ENCODE results near the gene EWSR1. TPM values are rescaled to one million over a fixed set of nuclear protein-coding genes. Genes with fewer than 3 reads are reported as not detected.

The EWSR1 gene
- polyA plus RNA-seq, 3 donors = 81.2 to 280 (median 136) TPM

DNA sequence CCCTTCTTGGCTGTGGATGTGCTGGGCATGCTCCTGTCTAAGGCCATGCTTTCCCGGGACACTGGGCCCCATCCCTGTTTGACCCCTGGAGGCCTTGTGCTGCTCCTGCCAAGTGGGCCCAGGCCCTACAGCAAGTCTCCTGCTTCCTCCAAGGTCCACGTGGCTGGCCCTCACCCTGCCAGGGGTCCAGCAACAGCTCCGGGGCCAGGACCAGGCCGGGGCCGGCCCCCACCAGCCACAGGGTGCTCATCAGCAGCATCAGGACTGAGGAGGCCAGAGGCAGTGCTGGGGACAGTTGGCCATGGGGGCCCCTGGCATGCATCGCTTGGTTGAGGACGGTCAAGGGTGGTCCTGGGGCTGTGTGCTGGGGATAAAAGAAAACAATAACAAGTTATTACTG lies 2.8 kb upstream of the EWSR1 start:
- no peaks in the 10 kb centered on the region for H3K9me3 Mint-ChIP-seq
- H3K36me3 Mint-ChIP-seq = peaks cover 5 to 10% of the 10 kb centered on the region in 2 donors
- intact Hi-C loops (cut with micrococcal nuclease) = loop anchor here (5.0 to 10.0 kb wide), 2 partner anchors 37 to 119 kb away; partner anchors contain the start of gene AP1B1 (in 1 of the 2)
- Histone ChIP-seq H3K27ac (ENCODE audit: low read depth in 1 of 2, low read length in 2 of 2) (no peak overlapping the region), H3K4me1 (ENCODE audit: control insufficient read depth in 1 of 2, insufficient read depth in 2 of 2, low read length in 2 of 2) (peaks cover 25% of the 10 kb centered on the region in 2 donors), H3K9ac (ENCODE audit: insufficient read depth, low read length, poor library complexity, severe bottlenecking) (no peak overlapping the region), H3K27me3 (ENCODE audit: control insufficient read depth in 2 of 2, insufficient read depth in 2 of 2, low read length in 2 of 2) (no peaks in the 10 kb centered on the region), H3K79me2 (ENCODE audit: insufficient read depth, low read length) (peaks cover 34% of the 10 kb centered on the region), H3K4me2 (replicated peaks; ENCODE audit: extremely low read depth, low read length, poor library complexity, severe bottlenecking) (no peak overlapping the region), H4K20me1 (ENCODE audit: insufficient read depth, low read length) (peaks cover 19% of the 10 kb centered on the region), H2AFZ (ENCODE audit: insufficient read depth, low read depth, low read length, poor library complexity, severe bottlenecking) (no peak overlapping the region), H3K36me3 (replicated peaks in 1 of 2; ENCODE audit: control insufficient read depth in 1 of 2, insufficient read depth in 2 of 2, low read length in 2 of 2) (peaks cover 5 to 10% of the 10 kb centered on the region in 2 donors), H3K9me3 (replicated peaks in 1 of 2; ENCODE audit: control insufficient read depth in 1 of 2, insufficient read depth in 1 of 2, low read length in 2 of 2) (no peaks in the 10 kb centered on the region), H3K4me3 (replicated peaks in 1 of 3; ENCODE audit: low read depth in 2 of 3, low read length in 3 of 3) (no peak overlapping the region)
- H3K4me1 Mint-ChIP-seq = peaks cover 30% of the 10 kb centered on the region
- WGBS (ENCODE audit: insufficient coverage) = 92% methylated on average over 5 of the region's 7 CpGs
- no peak for DNase-seq
- H3K4me3 Mint-ChIP-seq = no peak overlapping the region
- H3K27ac Mint-ChIP-seq = no peak overlapping the region
- peaks cover 0 to 4% (median 2%) of the 10 kb centered on the region in 3 donors for H3K27me3 Mint-ChIP-seq (ENCODE audit: low read depth in 3 of 3)
- TF ChIP-seq, protein P1, sequence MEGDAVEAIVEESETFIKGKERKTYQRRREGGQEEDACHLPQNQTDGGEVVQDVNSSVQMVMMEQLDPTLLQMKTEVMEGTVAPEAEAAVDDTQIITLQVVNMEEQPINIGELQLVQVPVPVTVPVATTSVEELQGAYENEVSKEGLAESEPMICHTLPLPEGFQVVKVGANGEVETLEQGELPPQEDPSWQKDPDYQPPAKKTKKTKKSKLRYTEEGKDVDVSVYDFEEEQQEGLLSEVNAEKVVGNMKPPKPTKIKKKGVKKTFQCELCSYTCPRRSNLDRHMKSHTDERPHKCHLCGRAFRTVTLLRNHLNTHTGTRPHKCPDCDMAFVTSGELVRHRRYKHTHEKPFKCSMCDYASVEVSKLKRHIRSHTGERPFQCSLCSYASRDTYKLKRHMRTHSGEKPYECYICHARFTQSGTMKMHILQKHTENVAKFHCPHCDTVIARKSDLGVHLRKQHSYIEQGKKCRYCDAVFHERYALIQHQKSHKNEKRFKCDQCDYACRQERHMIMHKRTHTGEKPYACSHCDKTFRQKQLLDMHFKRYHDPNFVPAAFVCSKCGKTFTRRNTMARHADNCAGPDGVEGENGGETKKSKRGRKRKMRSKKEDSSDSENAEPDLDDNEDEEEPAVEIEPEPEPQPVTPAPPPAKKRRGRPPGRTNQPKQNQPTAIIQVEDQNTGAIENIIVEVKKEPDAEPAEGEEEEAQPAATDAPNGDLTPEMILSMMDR (IDR thresholded peaks at IDR 0.05) = no peak

DNA sequence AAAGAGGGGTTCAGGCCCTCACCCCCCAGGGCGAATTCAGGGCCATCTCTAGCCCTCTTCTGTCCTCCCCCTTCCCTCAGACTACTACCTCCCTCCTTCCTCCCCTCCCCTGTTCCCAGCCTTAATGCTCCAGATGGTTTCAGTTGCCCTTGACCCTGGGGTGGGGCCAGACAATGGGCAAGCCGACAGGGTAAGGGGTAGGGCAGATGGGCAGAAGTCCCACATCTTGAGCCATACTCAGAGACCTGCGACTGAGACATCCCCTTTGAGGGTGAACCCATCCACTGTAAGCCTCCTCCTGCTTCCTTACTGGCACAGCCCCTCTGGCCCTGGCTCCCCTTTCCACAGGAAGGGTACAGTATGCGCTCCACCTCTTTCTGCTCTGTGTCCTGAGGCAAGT lies 2.1 kb upstream of the EWSR1 start:
- 73% methylated on average over 4 of the region's 4 CpGs for WGBS (ENCODE audit: insufficient coverage)
- intact Hi-C loops (cut with micrococcal nuclease) = loop anchor here (5.0 to 10.0 kb wide), 2 partner anchors 36 to 119 kb away; partner anchors contain the start of gene AP1B1 (in 1 of the 2)
- H3K27me3 Mint-ChIP-seq (ENCODE audit: low read depth in 3 of 3) = peaks cover 0 to 4% (median 2%) of the 10 kb centered on the region in 3 donors
- peaks cover 7 to 10% of the 10 kb centered on the region in 2 donors for H3K36me3 ChIP-seq (replicated peaks in 1 of 2; ENCODE audit: control insufficient read depth in 1 of 2, insufficient read depth in 2 of 2, low read length in 2 of 2)
- peaks cover 40% of the 10 kb centered on the region for H3K79me2 ChIP-seq (ENCODE audit: insufficient read depth, low read length)
- no peak for DNase-seq
- peak overlapping the region in 1 of 2 donors; percentile 20 for H3K27ac ChIP-seq (ENCODE audit: low read depth in 1 of 2, low read length in 2 of 2)
- no peak overlapping the region for H3K4me2 ChIP-seq (replicated peaks; ENCODE audit: extremely low read depth, low read length, poor library complexity, severe bottlenecking)
- H3K4me1 Mint-ChIP-seq = peaks cover 36% of the 10 kb centered on the region
- no peak overlapping the region for H3K4me3 ChIP-seq (replicated peaks in 1 of 3; ENCODE audit: low read depth in 2 of 3, low read length in 3 of 3)
- H3K4me3 Mint-ChIP-seq = no peak overlapping the region
- no peak overlapping the region for H2AFZ ChIP-seq (ENCODE audit: insufficient read depth, low read depth, low read length, poor library complexity, severe bottlenecking)
- no peak overlapping the region for H3K9ac ChIP-seq (ENCODE audit: insufficient read depth, low read length, poor library complexity, severe bottlenecking)
- H3K9me3 Mint-ChIP-seq = no peaks in the 10 kb centered on the region
- TF ChIP-seq, protein P1 (IDR thresholded peaks at IDR 0.05) = no peak
- H3K27me3 ChIP-seq (ENCODE audit: control insufficient read depth in 2 of 2, insufficient read depth in 2 of 2, low read length in 2 of 2) = no peaks in the 10 kb centered on the region
- no peaks in the 10 kb centered on the region for H3K9me3 ChIP-seq (replicated peaks in 1 of 2; ENCODE audit: control insufficient read depth in 1 of 2, insufficient read depth in 1 of 2, low read length in 2 of 2)
- H3K36me3 Mint-ChIP-seq = peaks cover 10% of the 10 kb centered on the region in 2 donors
- peaks cover 31 to 32% of the 10 kb centered on the region in 2 donors for H3K4me1 ChIP-seq (ENCODE audit: control insufficient read depth in 1 of 2, insufficient read depth in 2 of 2, low read length in 2 of 2)
- peaks cover 25% of the 10 kb centered on the region for H4K20me1 ChIP-seq (ENCODE audit: insufficient read depth, low read length)
- H3K27ac Mint-ChIP-seq = peak overlapping the region in 1 of 7 donors; percentile 36
